ENCODE results near the gene OR10A7.

DNA sequence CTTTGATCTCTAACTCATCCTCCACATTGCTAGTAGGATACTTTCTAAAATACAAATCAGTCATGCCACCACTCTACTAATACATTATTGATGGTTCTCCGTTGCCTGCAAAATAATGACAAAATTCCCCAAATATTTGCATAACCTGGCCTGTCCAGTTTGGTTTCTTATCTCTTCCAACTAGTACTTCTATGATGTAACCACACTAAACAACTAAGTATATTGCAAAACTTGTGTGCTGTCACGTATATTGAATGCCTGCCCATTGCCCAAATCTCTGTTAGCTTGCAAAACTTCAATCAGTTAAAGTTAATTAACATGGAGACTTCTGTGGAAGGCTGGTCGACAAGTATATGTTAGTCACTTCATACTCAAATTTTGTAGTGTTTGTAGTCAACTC lies 30.1 kb downstream of the OR10A7 start:
- TF ChIP-seq, protein P1, sequence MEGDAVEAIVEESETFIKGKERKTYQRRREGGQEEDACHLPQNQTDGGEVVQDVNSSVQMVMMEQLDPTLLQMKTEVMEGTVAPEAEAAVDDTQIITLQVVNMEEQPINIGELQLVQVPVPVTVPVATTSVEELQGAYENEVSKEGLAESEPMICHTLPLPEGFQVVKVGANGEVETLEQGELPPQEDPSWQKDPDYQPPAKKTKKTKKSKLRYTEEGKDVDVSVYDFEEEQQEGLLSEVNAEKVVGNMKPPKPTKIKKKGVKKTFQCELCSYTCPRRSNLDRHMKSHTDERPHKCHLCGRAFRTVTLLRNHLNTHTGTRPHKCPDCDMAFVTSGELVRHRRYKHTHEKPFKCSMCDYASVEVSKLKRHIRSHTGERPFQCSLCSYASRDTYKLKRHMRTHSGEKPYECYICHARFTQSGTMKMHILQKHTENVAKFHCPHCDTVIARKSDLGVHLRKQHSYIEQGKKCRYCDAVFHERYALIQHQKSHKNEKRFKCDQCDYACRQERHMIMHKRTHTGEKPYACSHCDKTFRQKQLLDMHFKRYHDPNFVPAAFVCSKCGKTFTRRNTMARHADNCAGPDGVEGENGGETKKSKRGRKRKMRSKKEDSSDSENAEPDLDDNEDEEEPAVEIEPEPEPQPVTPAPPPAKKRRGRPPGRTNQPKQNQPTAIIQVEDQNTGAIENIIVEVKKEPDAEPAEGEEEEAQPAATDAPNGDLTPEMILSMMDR (IDR thresholded peaks at IDR 0.05; ENCODE audit: poor library complexity): no peak
- TF ChIP-seq EZH2 (IDR thresholded peaks at IDR 0.05; ENCODE audit: borderline replicate concordance) (no peak), EZH2phosphoT487 (IDR thresholded peaks at IDR 0.05; ENCODE audit: low read depth, severe bottlenecking, unreplicated experiment) (no peak)

All from hepatocyte (in vitro differentiated cells).